ENCODE measurements around the gene ATP9B.

Gene ATP9B

GRCh38 chr18:79258447-79258846 is 189.3 kb downstream of the ATP9B start (continued):
- no peak for TF ChIP-seq WT1 (tag by site-specific recombination; IDR thresholded peaks at IDR 0.05)
- TF ChIP-seq SCRT1 (tag by site-specific recombination; IDR thresholded peaks at IDR 0.05; ENCODE audit: borderline replicate concordance) = no peak
- TF ChIP-seq, protein P1, sequence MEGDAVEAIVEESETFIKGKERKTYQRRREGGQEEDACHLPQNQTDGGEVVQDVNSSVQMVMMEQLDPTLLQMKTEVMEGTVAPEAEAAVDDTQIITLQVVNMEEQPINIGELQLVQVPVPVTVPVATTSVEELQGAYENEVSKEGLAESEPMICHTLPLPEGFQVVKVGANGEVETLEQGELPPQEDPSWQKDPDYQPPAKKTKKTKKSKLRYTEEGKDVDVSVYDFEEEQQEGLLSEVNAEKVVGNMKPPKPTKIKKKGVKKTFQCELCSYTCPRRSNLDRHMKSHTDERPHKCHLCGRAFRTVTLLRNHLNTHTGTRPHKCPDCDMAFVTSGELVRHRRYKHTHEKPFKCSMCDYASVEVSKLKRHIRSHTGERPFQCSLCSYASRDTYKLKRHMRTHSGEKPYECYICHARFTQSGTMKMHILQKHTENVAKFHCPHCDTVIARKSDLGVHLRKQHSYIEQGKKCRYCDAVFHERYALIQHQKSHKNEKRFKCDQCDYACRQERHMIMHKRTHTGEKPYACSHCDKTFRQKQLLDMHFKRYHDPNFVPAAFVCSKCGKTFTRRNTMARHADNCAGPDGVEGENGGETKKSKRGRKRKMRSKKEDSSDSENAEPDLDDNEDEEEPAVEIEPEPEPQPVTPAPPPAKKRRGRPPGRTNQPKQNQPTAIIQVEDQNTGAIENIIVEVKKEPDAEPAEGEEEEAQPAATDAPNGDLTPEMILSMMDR (tag by site-specific recombination; IDR thresholded peaks at IDR 0.05) = no peak
- TF ChIP-seq ZFHX2 (tag by site-specific recombination; conservative IDR thresholded peaks at IDR 0.05) = no peak

GRCh38 chr18:79259218-79259617 is 190.0 kb downstream of the ATP9B start:
- H3K4me3 ChIP-seq (ENCODE audit: low read depth, low read length) = no peak overlapping the region
- H3K36me3 ChIP-seq (ENCODE audit: control insufficient read depth in 2 of 2, insufficient read depth in 1 of 2, low read length in 2 of 2) = no peaks in the 10 kb centered on the region
- no peaks in the 10 kb centered on the region for H3K9me3 ChIP-seq (ENCODE audit: control insufficient read depth, insufficient read depth, low read depth, low read length)
- TF ChIP-seq ZNF140 (tag by site-specific recombination; IDR thresholded peaks at IDR 0.05) (no peak), ZNF626 (tag by site-specific recombination; IDR thresholded peaks at IDR 0.05) (no peak), ZNF133 (tag by site-specific recombination; IDR thresholded peaks at IDR 0.05) (no peak), ZBTB49 (tag by site-specific recombination; IDR thresholded peaks at IDR 0.05; ENCODE audit: low read depth) (no peak), ZNF600 (tag by site-specific recombination; IDR thresholded peaks at IDR 0.05) (no peak), ZNF155 (tag by site-specific recombination; IDR thresholded peaks at IDR 0.05) (no peak), ZNF112 (tag by site-specific recombination; IDR thresholded peaks at IDR 0.05) (no peak), ZNF473 (tag by site-specific recombination; IDR thresholded peaks at IDR 0.05) (no peak)
- TF ChIP-seq, protein P2, sequence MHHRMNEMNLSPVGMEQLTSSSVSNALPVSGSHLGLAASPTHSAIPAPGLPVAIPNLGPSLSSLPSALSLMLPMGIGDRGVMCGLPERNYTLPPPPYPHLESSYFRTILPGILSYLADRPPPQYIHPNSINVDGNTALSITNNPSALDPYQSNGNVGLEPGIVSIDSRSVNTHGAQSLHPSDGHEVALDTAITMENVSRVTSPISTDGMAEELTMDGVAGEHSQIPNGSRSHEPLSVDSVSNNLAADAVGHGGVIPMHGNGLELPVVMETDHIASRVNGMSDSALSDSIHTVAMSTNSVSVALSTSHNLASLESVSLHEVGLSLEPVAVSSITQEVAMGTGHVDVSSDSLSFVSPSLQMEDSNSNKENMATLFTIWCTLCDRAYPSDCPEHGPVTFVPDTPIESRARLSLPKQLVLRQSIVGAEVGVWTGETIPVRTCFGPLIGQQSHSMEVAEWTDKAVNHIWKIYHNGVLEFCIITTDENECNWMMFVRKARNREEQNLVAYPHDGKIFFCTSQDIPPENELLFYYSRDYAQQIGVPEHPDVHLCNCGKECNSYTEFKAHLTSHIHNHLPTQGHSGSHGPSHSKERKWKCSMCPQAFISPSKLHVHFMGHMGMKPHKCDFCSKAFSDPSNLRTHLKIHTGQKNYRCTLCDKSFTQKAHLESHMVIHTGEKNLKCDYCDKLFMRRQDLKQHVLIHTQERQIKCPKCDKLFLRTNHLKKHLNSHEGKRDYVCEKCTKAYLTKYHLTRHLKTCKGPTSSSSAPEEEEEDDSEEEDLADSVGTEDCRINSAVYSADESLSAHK (tag by site-specific recombination; IDR thresholded peaks at IDR 0.05) = no peak
- H3K27ac ChIP-seq (ENCODE audit: extremely low read depth, low read depth, low read length) = no peak overlapping the region
- POLR2A ChIA-PET = no interaction called here
- H3K4me1 ChIP-seq (ENCODE audit: control insufficient read depth, insufficient read depth, low read length) = no peaks in the 10 kb centered on the region
- CTCF ChIA-PET = interaction anchor here (0.6 to 1.0 kb wide), 3 partner anchors 12 to 183 kb away, joined by 3 to 4 read pairs (median 3); no protein-coding TSS in a partner anchor

GRCh38 chr18:79260023-79260422 is 190.8 kb downstream of the ATP9B start:
- TF ChIP-seq ZNF311 (tag by site-specific recombination; IDR thresholded peaks at IDR 0.05; ENCODE audit: borderline replicate concordance) (no peak), MZF1 (tag by site-specific recombination; IDR thresholded peaks at IDR 0.05; ENCODE audit: borderline replicate concordance) (no peak), ZNF621 (tag by site-specific recombination; IDR thresholded peaks at IDR 0.05) (no peak), ZNF529 (tag by site-specific recombination; IDR thresholded peaks at IDR 0.05; ENCODE audit: insufficient replicate concordance) (no peak), ZNF354C (tag by site-specific recombination; IDR thresholded peaks at IDR 0.05; ENCODE audit: borderline replicate concordance, low read depth) (no peak), SP3 (tag by site-specific recombination; IDR thresholded peaks at IDR 0.05) (no peak), OVOL3 (tag by site-specific recombination; IDR thresholded peaks at IDR 0.05) (no peak)
- TF ChIP-seq, protein P3, sequence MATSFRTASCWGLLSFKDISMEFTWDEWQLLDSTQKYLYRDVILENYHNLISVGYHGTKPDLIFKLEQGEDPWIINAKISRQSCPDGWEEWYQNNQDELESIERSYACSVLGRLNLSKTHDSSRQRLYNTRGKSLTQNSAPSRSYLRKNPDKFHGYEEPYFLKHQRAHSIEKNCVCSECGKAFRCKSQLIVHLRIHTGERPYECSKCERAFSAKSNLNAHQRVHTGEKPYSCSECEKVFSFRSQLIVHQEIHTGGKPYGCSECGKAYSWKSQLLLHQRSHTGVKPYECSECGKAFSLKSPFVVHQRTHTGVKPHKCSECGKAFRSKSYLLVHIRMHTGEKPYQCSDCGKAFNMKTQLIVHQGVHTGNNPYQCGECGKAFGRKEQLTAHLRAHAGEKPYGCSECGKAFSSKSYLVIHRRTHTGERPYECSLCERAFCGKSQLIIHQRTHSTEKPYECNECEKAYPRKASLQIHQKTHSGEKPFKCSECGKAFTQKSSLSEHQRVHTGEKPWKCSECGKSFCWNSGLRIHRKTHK (tag by site-specific recombination; IDR thresholded peaks at IDR 0.05) = no peak
- H3K4me1 ChIP-seq (ENCODE audit: control insufficient read depth, insufficient read depth, low read length) = no peaks in the 10 kb centered on the region
- no peak overlapping the region for H3K27ac ChIP-seq (ENCODE audit: extremely low read depth, low read depth, low read length)
- ChIA-PET CTCF (no interaction called here), POLR2A (no interaction called here)
- H3K9me3 ChIP-seq (ENCODE audit: control insufficient read depth, insufficient read depth, low read depth, low read length) = no peaks in the 10 kb centered on the region
- H3K36me3 ChIP-seq (ENCODE audit: control insufficient read depth in 2 of 2, insufficient read depth in 1 of 2, low read length in 2 of 2) = no peaks in the 10 kb centered on the region
- H3K4me3 ChIP-seq (ENCODE audit: low read depth, low read length) = no peak overlapping the region

Data from HEK293 (cell line).